HepG2 (cell line): ENCODE results near the gene PRM3. TPM values are rescaled to one million over a fixed set of nuclear protein-coding genes. Genes with fewer than 3 reads are reported as not detected.

Source experiments
- DMAP1 ChIP-seq: IDR thresholded peaks from 2 replicates; pipeline ENCODE4 v1.6.1; 2016
- DNMT1 ChIP-seq: sonication (generic); formaldehyde crosslinking; IDR thresholded peaks from 2 replicates; pipeline ENCODE4 v1.5.1; 2020; ENCODE audit warnings: mild to moderate bottlenecking, missing genetic modification reagents
- MED13 ChIP-seq: sonication (generic); formaldehyde crosslinking; IDR thresholded peaks from 2 replicates; pipeline ENCODE4 v1.5.0; 2020; ENCODE audit warnings: missing genetic modification reagents
- RBM39 ChIP-seq: fragments of 200-400 bp; formaldehyde crosslinking; IDR thresholded peaks from one replicate; pipeline ENCODE4 v1.6.1; 2018; ENCODE audit warnings: antibody characterized with exemption, mild to moderate bottlenecking, low read depth, low read length; ENCODE audit not compliant: poor library complexity, severe bottlenecking
- XBP1 ChIP-seq: sonication (generic); formaldehyde crosslinking; IDR thresholded peaks from 2 replicates; pipeline ENCODE4 v1.5.0; 2020; ENCODE audit warnings: missing genetic modification reagents
- ZNF552 ChIP-seq: sonication (generic); formaldehyde crosslinking; IDR thresholded peaks from 2 replicates; pipeline ENCODE4 v1.9.0; 2022; ENCODE audit warnings: missing genetic modification reagents, mild to moderate bottlenecking, borderline replicate concordance
- ZNF598 ChIP-seq: sonication (generic); formaldehyde crosslinking; IDR thresholded peaks from 2 replicates; pipeline ENCODE4 v1.5.1; 2020; ENCODE audit warnings: mild to moderate bottlenecking, missing genetic modification reagents, borderline replicate concordance
- ZNF660 ChIP-seq: sonication (generic); formaldehyde crosslinking; IDR thresholded peaks from 2 replicates; pipeline ENCODE4 v1.5.1; 2020; ENCODE audit warnings: mild to moderate bottlenecking, low read depth, missing genetic modification reagents, borderline replicate concordance
- polyA plus RNA-seq, 8 experiments: library from polyadenylated mRNA; depleted of rRNA in 3 of 8; stranded (reverse) in 7 of 8; unstranded in 1 of 8; fragments of >200 nt; fragmentation: Illumina TruSeq in 4 of 8; extraction: Trizol in 4 of 8; gene quantifications; 2 replicates each; pipeline versions ENCODE4 v1.2.1 to v1.2.3, GENCODE V29; 2011 to 2016; ENCODE audit warnings: low read depth in 4 of 8, missing spikeins in 1 of 8, mixed read lengths in 1 of 8; ENCODE audit not compliant: insufficient read depth in 1 of 8
- total RNA-seq, 5 experiments: library from RNA; depleted of rRNA; stranded (reverse); fragments of >200 nt; fragmentation: Illumina TruSeq; extraction: Trizol; gene quantifications; 2 replicates each; pipeline ENCODE4 v1.2.3, GENCODE V29; 2016; ENCODE audit warnings: low read depth in 1 of 5
- TF ChIP-seq, protein P1 (sequence below): sonication (generic); formaldehyde crosslinking; IDR thresholded peaks from 2 replicates; pipeline ENCODE4 v1.4.0; 2020; ENCODE audit warnings: missing genetic modification reagents
- TF ChIP-seq, protein P2 (sequence below), 2 experiments: sonication (generic) in 1 of 2; formaldehyde crosslinking in 1 of 2; IDR thresholded peaks; 2 replicates each; pipeline versions ENCODE4 v1.4.0 to v1.6.1; 2018 to 2020; ENCODE audit warnings: missing genetic modification reagents in 2 of 2, borderline replicate concordance in 1 of 2, low read depth in 1 of 2, mild to moderate bottlenecking in 1 of 2, missing biosample characterization in 1 of 2
- TF ChIP-seq, protein P3 (sequence below): sonication (generic); formaldehyde crosslinking; IDR thresholded peaks from 2 replicates; pipeline ENCODE4 v1.5.1; 2020; ENCODE audit warnings: mild to moderate bottlenecking, moderate library complexity, missing genetic modification reagents
- TF ChIP-seq, protein P4 (sequence below): sonication (generic); formaldehyde crosslinking; IDR thresholded peaks from 2 replicates; pipeline ENCODE4 v1.9.0; 2021; ENCODE audit warnings: mild to moderate bottlenecking, missing genetic modification reagents
- TF ChIP-seq, protein P5 (sequence below): sonication (generic); formaldehyde crosslinking; IDR thresholded peaks from 2 replicates; pipeline ENCODE4 v1.8.1; 2022; ENCODE audit warnings: mild to moderate bottlenecking, missing genetic modification reagents

PRM3 gene
- total and polyA plus RNA-seq, 2 of the 13 experiments (the other 11 are each of a cell fraction or from before 2014, with no cell fraction given) = not detected

DNA sequence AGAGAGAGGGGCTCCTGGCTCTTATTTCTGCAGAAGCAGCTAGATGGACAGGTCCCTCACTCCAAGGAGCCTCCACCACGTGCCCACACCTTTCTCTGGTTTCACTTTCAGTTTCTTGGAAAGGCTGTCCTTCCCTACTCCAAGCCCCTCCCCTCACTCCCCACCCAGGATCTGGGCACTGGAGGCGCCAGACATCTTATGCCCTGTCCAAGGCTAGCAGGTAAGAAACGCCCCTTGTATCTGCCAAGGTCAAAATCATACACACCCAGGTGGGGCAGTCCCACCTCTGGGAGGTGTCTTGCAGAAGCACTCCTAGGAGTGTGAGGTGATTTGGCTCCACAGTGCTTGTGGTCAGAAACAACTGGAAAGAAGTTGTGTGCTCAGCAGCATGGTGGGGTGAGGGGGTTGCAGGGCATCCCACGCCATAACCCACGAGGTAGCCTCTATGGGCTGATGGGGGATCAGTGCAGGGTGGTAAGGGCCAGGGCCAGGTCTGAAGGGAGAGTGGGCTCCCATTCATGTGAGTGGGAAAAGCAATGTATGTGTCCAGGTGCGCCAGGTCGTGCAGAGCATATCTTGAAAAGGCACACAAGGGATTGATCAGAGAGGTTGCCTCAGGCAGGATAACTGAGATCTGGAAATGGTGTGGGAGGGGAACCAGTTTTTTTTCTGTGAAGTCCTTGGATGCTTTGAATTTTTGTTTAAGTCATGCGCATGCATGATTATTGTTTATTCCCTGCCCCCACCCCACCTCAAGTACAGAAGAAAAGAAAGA, 39.5 kb upstream of the PRM3 start (continued):
- TF ChIP-seq, protein P1, sequence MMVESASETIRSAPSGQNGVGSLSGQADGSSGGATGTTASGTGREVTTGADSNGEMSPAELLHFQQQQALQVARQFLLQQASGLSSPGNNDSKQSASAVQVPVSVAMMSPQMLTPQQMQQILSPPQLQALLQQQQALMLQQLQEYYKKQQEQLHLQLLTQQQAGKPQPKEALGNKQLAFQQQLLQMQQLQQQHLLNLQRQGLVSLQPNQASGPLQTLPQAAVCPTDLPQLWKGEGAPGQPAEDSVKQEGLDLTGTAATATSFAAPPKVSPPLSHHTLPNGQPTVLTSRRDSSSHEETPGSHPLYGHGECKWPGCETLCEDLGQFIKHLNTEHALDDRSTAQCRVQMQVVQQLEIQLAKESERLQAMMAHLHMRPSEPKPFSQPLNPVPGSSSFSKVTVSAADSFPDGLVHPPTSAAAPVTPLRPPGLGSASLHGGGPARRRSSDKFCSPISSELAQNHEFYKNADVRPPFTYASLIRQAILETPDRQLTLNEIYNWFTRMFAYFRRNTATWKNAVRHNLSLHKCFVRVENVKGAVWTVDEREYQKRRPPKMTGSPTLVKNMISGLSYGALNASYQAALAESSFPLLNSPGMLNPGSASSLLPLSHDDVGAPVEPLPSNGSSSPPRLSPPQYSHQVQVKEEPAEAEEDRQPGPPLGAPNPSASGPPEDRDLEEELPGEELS (CRISPR knock-in tag) = peak; percentile 52
- TF ChIP-seq ZNF598 (CRISPR knock-in tag) (peak; percentile 80; the same call in 1 of the 2 replicates), ZNF660 (CRISPR knock-in tag) (no peak), XBP1 (no peak), RBM39 (no peak), ZNF552 (CRISPR knock-in tag) (0 out of 2 replicates have a peak, but pooled peaks have one; percentile 46), DMAP1 (CRISPR knock-in tag) (peak; percentile 59; the same call in 1 of the 2 replicates), MED13 (CRISPR knock-in tag) (no peak), DNMT1 (0 out of 2 replicates have a peak, but pooled peaks have one; percentile 59)
- TF ChIP-seq, protein P2, sequence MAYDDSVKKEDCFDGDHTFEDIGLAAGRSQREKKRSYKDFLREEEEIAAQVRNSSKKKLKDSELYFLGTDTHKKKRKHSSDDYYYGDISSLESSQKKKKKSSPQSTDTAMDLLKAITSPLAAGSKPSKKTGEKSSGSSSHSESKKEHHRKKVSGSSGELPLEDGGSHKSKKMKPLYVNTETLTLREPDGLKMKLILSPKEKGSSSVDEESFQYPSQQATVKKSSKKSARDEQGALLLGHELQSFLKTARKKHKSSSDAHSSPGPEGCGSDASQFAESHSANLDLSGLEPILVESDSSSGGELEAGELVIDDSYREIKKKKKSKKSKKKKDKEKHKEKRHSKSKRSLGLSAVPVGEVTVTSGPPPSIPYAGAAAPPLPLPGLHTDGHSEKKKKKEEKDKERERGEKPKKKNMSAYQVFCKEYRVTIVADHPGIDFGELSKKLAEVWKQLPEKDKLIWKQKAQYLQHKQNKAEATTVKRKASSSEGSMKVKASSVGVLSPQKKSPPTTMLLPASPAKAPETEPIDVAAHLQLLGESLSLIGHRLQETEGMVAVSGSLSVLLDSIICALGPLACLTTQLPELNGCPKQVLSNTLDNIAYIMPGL (CRISPR knock-in tag; IDR thresholded peaks at IDR 0.05; ENCODE audit: borderline replicate concordance in 1 of 2, low read depth in 1 of 2) = 0 out of 4 replicates have a peak, but pooled peaks of 1 of the 2 experiments have one; percentile 56
- TF ChIP-seq, protein P3, sequence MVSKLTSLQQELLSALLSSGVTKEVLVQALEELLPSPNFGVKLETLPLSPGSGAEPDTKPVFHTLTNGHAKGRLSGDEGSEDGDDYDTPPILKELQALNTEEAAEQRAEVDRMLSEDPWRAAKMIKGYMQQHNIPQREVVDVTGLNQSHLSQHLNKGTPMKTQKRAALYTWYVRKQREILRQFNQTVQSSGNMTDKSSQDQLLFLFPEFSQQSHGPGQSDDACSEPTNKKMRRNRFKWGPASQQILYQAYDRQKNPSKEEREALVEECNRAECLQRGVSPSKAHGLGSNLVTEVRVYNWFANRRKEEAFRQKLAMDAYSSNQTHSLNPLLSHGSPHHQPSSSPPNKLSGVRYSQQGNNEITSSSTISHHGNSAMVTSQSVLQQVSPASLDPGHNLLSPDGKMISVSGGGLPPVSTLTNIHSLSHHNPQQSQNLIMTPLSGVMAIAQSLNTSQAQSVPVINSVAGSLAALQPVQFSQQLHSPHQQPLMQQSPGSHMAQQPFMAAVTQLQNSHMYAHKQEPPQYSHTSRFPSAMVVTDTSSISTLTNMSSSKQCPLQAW (CRISPR knock-in tag) = no peak
- TF ChIP-seq, protein P4, sequence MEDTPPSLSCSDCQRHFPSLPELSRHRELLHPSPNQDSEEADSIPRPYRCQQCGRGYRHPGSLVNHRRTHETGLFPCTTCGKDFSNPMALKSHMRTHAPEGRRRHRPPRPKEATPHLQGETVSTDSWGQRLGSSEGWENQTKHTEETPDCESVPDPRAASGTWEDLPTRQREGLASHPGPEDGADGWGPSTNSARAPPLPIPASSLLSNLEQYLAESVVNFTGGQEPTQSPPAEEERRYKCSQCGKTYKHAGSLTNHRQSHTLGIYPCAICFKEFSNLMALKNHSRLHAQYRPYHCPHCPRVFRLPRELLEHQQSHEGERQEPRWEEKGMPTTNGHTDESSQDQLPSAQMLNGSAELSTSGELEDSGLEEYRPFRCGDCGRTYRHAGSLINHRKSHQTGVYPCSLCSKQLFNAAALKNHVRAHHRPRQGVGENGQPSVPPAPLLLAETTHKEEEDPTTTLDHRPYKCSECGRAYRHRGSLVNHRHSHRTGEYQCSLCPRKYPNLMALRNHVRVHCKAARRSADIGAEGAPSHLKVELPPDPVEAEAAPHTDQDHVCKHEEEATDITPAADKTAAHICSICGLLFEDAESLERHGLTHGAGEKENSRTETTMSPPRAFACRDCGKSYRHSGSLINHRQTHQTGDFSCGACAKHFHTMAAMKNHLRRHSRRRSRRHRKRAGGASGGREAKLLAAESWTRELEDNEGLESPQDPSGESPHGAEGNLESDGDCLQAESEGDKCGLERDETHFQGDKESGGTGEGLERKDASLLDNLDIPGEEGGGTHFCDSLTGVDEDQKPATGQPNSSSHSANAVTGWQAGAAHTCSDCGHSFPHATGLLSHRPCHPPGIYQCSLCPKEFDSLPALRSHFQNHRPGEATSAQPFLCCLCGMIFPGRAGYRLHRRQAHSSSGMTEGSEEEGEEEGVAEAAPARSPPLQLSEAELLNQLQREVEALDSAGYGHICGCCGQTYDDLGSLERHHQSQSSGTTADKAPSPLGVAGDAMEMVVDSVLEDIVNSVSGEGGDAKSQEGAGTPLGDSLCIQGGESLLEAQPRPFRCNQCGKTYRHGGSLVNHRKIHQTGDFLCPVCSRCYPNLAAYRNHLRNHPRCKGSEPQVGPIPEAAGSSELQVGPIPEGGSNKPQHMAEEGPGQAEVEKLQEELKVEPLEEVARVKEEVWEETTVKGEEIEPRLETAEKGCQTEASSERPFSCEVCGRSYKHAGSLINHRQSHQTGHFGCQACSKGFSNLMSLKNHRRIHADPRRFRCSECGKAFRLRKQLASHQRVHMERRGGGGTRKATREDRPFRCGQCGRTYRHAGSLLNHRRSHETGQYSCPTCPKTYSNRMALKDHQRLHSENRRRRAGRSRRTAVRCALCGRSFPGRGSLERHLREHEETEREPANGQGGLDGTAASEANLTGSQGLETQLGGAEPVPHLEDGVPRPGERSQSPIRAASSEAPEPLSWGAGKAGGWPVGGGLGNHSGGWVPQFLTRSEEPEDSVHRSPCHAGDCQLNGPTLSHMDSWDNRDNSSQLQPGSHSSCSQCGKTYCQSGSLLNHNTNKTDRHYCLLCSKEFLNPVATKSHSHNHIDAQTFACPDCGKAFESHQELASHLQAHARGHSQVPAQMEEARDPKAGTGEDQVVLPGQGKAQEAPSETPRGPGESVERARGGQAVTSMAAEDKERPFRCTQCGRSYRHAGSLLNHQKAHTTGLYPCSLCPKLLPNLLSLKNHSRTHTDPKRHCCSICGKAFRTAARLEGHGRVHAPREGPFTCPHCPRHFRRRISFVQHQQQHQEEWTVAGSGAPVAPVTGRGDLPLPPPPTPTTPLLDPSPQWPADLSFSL (CRISPR knock-in tag) = 0 out of 2 replicates have a peak, but pooled peaks have one; percentile 48
- TF ChIP-seq, protein P5, sequence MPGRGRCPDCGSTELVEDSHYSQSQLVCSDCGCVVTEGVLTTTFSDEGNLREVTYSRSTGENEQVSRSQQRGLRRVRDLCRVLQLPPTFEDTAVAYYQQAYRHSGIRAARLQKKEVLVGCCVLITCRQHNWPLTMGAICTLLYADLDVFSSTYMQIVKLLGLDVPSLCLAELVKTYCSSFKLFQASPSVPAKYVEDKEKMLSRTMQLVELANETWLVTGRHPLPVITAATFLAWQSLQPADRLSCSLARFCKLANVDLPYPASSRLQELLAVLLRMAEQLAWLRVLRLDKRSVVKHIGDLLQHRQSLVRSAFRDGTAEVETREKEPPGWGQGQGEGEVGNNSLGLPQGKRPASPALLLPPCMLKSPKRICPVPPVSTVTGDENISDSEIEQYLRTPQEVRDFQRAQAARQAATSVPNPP = no peak
